GM15510 (cell line): ENCODE measurements around the gene LTBP4.
A peak's percentile ranks its signal among the peaks of the same experiment; 100 is the strongest.

Source experiments
- POLR2A ChIP-seq: IDR thresholded peaks from 3 replicates; pipeline ENCODE4 v1.6.1; 2011; ENCODE audit warnings: borderline replicate concordance; ENCODE audit not compliant: insufficient read length; ENCODE audit errors: extremely low read depth

Gene LTBP4

DNA sequence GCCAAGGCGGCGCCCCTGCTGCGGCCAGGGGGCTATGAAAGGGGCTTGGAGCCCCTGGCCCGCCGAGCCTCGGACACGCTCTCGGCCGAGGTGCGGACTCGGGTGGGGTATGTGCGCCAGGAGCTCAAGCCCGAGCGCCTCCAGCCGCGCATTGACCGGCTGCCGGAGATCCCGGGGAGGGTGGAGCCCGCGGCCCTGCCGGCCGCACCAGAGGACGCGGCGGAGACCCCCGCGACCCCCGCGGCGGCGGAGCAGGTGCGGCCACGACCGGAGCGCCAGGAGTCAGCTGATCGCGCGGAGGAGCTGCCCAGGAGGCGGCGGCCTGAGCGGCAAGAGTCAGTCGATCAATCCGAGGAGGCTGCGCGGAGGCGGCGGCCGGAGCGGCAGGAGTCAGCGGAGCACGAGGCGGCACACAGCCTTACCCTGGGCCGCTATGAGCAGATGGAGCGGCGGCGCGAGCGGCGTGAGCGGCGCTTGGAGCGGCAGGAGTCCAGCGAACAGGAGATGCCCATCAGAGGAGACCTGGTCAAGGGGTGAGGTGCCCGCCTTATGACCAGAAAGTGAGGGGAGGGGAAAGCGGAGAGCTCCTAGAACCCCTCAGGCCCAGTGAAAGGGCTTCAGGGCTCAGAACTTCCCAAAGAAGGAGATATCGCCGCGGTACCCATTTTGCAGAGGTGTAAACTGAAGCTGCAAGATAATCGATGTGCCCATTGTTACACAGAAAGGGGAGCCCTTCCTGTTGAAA lies 33.2 kb upstream of the LTBP4 start:
- TF ChIP-seq POLR2A: no peak

DNA sequence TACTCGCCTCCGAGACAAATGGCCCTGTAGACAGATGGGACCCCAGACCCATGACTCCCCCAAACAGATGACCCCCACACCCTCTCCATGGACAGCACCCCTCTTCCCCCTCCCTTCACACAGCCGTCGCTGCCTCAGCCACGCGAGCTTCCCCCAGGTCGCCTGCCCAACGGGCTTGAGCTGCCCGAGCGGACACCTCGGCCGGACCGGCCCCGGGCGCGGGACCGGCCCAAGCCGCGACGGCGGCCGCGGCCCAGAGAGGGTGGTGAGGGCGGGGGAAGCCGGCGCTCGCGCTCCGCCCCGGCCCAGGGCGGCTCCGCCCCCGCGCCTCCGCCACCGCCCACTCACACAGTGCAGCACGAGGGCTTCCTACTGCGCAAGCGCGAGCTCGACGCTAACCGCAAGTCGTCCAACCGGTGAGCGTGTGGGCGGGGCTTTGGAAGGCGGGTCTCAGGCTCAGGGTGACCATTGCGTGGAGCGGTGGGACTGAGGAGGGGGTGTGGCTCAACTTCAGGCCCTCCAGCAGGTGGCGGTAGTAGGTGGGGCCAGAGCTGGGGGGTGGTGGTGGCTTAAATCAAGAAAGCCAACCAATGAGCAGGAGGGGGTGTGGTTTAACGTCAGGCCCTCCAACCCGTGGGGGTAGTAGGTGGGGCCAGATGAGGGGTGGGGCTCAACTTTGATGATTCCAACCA lies 30.7 kb upstream of the LTBP4 start:
- TF ChIP-seq POLR2A: peak; percentile 22

DNA sequence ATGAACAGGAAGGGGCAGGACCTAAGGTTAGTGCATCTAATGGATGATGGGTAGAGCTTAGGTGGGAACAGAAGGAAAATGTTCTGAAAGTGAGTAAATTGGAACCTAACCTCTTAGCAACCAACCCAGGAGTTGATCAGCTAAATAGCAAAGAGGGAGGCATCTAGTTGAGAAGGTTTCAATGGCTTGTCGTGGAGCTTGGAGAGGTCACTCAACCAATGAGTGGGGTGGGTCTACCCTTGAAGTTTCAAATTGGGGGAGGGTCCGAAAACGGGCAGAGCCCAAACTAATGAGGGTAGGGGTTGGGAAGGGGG lies 30.2 kb upstream of the LTBP4 start:
- no peak for TF ChIP-seq POLR2A

DNA sequence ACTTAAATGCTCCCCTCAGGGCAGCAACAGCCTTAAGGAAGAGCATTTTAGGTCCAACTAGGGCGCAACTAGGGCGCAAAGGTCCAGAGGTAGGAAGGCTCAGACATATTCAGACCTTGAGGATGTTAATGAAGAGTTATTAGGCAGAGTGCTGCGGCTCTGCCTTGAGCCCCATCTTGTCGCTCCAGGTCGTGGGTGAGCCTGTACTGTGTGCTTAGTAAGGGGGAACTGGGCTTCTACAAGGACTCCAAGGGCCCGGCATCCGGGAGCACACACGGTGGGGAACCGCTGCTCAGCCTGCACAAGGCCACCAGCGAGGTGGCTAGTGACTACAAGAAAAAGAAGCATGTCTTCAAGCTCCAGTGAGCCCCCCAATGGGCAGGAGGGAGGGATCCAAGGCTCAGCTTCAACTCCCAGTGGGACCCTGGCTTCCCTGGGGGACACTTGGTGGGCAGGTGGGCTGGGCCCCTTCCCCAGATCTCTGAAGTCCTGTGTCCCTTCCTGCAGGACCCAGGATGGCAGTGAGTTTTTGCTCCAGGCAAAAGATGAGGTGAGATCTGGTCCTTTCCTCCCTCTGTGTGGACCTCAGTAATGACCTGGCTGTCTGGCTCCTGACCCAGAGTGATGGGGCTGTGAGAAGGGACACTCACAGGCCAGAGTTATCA lies 29.2 kb upstream of the LTBP4 start:
- TF ChIP-seq POLR2A: no peak

DNA sequence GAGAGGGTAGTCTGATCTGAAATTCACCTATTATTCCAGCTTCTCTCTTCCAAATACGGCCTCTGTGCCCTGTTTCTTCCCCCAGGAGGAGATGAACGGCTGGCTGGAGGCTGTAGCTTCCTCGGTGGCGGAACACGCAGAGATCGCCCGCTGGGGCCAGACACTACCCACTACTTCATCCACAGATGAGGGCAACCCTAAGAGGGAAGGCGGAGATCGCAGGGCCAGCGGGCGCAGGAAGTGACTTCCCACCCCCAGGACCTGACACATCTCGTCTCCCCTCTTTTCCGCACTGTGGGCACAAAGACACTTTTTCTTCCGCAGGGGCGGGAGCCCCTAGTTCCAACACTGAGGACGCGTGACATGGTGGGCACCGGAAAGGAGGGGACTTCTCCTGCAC lies 25.8 kb upstream of the LTBP4 start:
- no peak for TF ChIP-seq POLR2A

DNA sequence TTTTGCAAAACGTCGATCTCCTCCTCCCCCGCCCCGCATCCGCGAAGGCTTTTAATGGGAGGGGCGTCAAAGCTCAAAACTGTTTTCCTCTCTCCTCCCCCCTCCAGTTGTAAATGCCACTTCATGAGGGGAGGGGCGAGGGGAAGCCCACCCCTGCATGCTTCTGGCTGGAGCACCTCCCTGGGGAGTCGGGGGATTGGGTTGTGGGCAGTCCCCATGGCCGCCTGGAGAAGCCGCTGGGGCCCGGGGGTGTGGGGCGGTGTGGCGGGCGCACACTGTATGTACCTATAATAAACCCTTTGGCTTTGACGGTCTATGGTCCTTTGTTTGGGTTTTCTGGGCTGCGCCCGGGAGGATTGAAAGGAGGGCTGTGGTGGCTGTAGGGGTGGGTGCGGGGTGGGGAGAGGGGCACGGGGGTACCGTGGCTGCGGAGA lies 25.0 kb upstream of the LTBP4 start:
- TF ChIP-seq POLR2A: no peak

DNA sequence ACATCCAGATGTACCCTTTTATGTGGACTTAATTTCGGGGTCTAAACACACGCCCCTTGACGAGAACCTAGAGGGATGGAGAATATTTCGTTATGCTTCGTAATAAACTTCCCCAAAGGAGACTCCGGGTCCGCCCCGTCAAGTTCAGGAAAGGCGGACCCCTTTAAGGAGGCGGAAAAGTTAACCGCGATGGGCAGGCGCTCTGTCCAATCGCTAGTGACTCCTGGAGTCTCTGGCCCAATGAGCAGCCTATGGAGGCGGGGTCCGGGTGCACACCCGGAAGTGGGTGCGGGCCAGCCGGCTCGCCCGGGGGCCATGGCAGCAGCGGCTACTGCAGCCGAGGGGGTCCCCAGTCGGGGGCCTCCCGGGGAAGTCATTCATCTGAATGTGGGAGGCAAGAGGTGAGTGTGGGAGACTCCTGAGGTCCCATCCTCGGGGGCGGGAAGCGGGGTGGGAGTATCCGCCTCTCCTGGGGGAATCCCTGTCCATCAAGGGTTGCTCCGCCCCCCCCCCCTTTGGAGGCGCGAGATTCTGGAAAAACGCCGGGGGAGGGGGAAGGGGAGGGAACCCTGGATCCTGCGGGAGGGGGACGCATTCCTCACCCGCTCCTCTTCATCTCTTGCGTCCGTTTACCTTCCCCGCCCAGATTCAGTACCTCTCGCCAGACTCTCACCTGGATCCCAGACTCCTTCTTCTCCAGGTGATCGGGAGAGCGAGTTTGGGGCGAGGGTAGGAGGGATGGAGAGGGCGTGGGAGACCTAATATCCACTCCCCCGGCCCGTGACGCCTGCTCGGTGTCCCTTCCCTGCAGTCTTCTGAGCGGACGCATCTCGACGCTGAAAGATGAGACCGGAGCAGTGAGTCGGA lies 24.4 kb upstream of the LTBP4 start, which contains the start of gene SHKBP1:
TSS of gene SHKBP1 (plus strand) at position 289 of the 867 bp plus-strand sequence. CDS start at position 316, 27 bp downstream.
- peak; percentile 76 for TF ChIP-seq POLR2A

DNA sequence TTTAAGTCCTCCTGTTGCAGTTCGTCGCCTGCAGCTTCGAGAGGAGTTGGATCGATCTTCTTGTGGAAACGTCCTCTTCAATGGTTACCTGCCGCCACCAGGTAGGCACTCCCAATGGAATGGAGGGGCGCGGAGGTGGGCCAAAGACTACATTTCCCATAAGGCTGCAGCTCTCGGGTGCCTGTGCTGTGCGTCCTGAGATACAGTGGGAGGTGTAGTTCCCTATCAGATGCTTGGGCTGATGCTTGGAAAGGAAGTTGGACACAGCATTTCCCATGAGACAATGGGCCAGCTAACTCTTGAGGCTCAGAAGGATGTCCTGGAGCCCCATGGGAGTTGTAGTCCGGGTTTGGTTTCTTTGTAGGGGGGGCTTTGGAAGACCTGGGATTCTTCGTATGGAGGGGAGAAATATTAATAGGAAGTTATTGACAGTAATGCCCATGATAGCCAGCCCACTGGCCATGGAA lies 22.7 kb upstream of the LTBP4 start:
- no peak for TF ChIP-seq POLR2A

DNA sequence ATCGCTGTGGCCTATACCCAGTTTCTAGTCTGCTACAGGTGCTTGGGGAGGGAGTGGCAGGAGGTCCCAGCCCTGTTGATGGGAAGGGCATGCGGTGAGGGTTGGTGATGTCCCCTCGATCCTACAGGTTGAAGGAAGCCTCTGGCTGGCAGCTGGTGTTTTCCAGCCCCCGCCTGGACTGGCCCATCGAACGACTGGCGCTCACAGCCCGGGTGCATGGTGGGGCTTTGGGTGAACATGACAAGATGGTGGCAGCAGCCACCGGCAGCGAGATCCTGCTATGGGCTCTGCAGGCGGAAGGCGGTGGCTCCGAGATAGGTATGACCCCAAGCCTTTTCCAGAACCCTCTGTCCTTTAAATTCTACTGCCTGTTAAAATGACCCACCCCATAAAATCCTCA lies 20.6 kb upstream of the LTBP4 start:
- no peak for TF ChIP-seq POLR2A

DNA sequence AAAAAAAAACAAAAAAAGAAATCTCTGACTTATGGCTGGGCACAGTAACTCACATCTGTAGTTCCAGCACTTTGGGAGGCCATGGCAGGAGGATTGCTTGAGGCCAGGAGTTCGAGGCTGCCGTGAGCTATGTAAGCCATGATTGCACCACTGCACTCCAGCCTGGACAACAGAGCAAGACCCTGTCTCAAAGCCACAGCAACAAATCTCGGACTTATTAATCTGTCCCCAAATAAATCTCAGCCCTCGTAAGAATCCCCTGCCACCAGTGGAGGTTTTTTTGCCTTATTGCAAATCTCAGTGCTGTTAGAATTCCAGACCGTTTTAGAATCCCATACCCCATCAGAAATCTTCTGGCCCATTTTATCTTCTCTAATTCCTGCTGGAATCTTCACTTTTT lies 19.6 kb upstream of the LTBP4 start:
- no peak for TF ChIP-seq POLR2A

DNA sequence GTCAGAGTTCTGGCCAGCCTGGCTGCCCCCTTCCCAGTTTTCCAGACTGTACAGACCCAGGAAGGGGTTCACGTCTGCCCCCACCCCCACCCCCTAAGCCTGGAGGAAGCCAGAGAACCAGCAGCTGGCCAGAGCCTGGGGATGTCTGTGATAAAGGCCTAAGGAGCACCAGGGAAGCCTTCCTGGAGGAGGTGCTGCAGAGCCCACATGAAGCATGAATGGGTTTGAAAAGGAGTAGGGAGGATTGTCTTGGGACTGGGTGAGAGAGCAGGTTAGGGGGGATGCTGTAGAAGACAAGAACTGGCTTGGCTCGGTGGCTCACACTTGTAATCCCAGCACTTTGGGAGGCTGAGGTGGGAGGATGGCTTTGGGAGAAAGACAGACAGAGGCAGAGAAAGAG lies 18.7 kb upstream of the LTBP4 start:
- no peak for TF ChIP-seq POLR2A

DNA sequence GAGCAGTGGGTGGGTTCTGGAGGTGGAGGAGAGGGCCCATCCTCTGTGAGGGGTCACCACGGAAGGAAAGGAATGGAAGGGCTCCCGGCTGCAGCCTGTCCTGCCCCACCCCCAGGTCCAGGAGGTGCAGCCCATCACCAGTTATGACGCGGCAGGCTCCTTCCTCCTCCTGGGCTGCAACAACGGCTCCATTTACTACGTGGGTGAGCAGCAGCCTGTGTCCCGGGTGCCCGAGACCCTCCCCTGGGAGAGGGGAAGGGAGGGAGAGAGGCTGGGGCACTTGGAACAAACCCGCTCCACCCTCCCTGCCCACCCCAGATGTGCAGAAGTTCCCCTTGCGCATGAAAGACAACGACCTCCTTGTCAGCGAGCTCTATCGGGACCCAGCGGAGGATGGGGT lies 17.9 kb upstream of the LTBP4 start:
- no peak for TF ChIP-seq POLR2A

DNA sequence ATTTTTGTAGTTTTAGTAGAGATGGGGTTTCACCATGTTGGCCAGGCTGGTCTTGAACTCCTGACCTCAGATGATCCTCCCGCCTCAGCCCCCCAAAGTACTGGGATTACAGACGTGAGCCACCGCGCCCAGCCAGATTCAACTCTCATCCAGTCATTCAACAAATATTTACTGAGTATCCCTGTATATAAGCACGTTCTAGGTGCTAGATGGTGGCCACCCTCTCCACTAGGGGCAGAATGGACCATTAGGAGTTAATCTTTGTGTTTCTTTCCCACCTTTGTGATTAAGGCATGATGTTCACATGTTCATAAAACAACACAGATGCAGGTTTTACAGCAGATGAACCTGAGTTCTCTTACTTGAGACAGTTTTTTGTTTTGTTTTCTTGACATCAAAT lies 17.2 kb upstream of the LTBP4 start:
- TF ChIP-seq POLR2A: no peak

DNA sequence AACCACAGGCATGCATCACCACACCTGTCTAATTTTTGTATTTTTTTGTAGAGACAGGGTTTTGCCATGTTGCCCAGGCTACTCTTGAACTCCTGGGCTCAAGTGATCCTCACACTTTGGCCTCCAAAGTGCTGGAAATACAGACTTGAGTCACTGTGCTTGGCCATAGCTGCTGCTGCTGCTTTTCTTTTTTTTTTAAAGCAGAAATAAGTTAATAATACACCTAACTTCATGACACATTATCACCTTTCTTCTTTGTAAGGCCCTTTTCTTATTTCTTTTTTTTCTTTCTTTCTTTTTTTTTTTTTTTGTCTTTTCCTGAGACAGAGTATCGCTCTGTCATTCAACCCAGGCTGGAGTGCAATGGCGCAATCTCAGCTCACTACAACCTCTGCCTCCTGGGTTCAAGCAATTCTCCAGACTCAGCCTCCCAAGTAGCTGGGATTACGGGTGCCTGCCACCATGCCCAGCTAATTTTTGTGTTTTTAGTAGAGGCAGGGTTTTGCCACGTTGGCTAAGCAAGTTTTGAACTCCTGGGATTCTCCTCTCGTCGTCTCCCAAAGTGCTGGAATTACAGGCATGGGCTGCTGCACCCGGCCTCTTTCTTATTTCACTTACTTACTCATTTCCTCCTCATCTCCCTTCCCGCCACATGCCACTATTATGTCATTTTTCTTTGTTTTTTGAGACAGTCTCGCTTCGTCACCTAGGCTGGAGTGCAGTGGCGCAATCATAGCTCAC lies 15.8 kb upstream of the LTBP4 start:
- TF ChIP-seq POLR2A: no peak
